HG03159 (cell line): ENCODE data around the gene TLE3.

Experiments used
- ATAC-seq: cut with Tn5 transposase; IDR thresholded peaks from one replicate; pipeline ENCODE4 v1.9.1; 2021; ENCODE audit warnings: mild to moderate bottlenecking, moderate library complexity; ENCODE audit not compliant: unreplicated experiment

TLE3 gene

GRCh38 chr15:70050441-70050840 lies 47.3 kb downstream of the TLE3 start:
- no peak for ATAC-seq

GRCh38 chr15:70049701-70050301 lies 47.9 kb downstream of the TLE3 start:
- ATAC-seq, result no peak

- ATAC-seq, result no peak
These were observed 48.9 kb downstream of the TLE3 start for GRCh38 chr15:70048578-70049514.

GRCh38 chr15:70048198-70048565 lies 49.5 kb downstream of the TLE3 start:
- no peak for ATAC-seq

GRCh38 chr15:70047386-70048197 lies 50.1 kb downstream of the TLE3 start:
- no peak for ATAC-seq

- ATAC-seq, result no peak
These were observed 50.9 kb downstream of the TLE3 start for GRCh38 chr15:70046679-70047369.

GRCh38 chr15:70045045-70045444 lies 52.7 kb downstream of the TLE3 start:
- ATAC-seq, result no peak

GRCh38 chr15:70044168-70044567 lies 53.5 kb downstream of the TLE3 start:
- ATAC-seq, result no peak

GRCh38 chr15:70043590-70043989 lies 54.1 kb downstream of the TLE3 start:
- no peak for ATAC-seq

- no peak for ATAC-seq
These were observed 55.0 kb downstream of the TLE3 start for GRCh38 chr15:70042553-70043214.

- ATAC-seq, result no peak
These were observed 57.8 kb downstream of the TLE3 start for GRCh38 chr15:70039917-70040316.

- no peak for ATAC-seq
These were observed 58.9 kb downstream of the TLE3 start for GRCh38 chr15:70038730-70039392.

- ATAC-seq, result peak; percentile 9
These were observed 60.5 kb downstream of the TLE3 start for GRCh38 chr15:70037292-70037640.

GRCh38 chr15:70036585-70037291 lies 61.0 kb downstream of the TLE3 start:
- ATAC-seq, result peak; percentile 76

- ATAC-seq, result no peak
These were observed 62.0 kb downstream of the TLE3 start for GRCh38 chr15:70035719-70036077.

- ATAC-seq, result no peak
These were observed 62.5 kb downstream of the TLE3 start for GRCh38 chr15:70035051-70035718.

- no peak for ATAC-seq
These were observed 63.1 kb downstream of the TLE3 start for GRCh38 chr15:70034596-70034995.

GRCh38 chr15:70034141-70034540 lies 63.6 kb downstream of the TLE3 start:
- ATAC-seq, result no peak
